Fibroblast of the conjunctiva (primary cell): ENCODE results near the gene CIITA.
"Not testable (repeated sequence)": the region's sequence is repeated elsewhere in the genome, so short reads cannot be mapped to it uniquely, and the experiment has no call there.

Experiments used
- DNase-seq: peaks from one replicate; pipeline ENCODE4 v3.0.0-alpha.2; 2010; ENCODE audit warnings: low read depth

Gene CIITA

GRCh38 chr16:10959161-10959560, 82.2 kb downstream of the CIITA start:
- no peak for DNase-seq

- DNase-seq: no peak
Observed at GRCh38 chr16:10961231-10961630, 84.2 kb downstream of the CIITA start.

- peak; percentile 53 for DNase-seq
Observed at GRCh38 chr16:10964039-10964890, 87.3 kb downstream of the CIITA start.

GRCh38 chr16:10964891-10965326, 87.9 kb downstream of the CIITA start:
- no peak for DNase-seq

GRCh38 chr16:10965440-10966061, 88.5 kb downstream of the CIITA start:
- DNase-seq: no peak

GRCh38 chr16:10966129-10966528, 89.1 kb downstream of the CIITA start:
- no peak for DNase-seq

- not testable (repeated sequence) for DNase-seq
Observed at GRCh38 chr16:10966559-10966958, 89.6 kb downstream of the CIITA start.

GRCh38 chr16:10967986-10968385, 91.0 kb downstream of the CIITA start:
- DNase-seq: no peak

GRCh38 chr16:10968498-10968897, 91.5 kb downstream of the CIITA start:
- no peak for DNase-seq

- no peak for DNase-seq
Observed at GRCh38 chr16:10969615-10970014, 92.6 kb downstream of the CIITA start.

- no peak for DNase-seq
Observed at GRCh38 chr16:10970065-10970464, 93.1 kb downstream of the CIITA start.

GRCh38 chr16:10971560-10971961, 94.6 kb downstream of the CIITA start:
- peak; percentile 93 for DNase-seq

- no peak for DNase-seq
Observed at GRCh38 chr16:10972108-10972818, 95.3 kb downstream of the CIITA start.

GRCh38 chr16:10972819-10973464, 95.9 kb downstream of the CIITA start:
- DNase-seq: no peak

GRCh38 chr16:10976634-10977033, 99.6 kb downstream of the CIITA start:
- no peak for DNase-seq

- DNase-seq: no peak
Observed at GRCh38 chr16:10978124-10978523, 101.1 kb downstream of the CIITA start.

- DNase-seq: no peak
Observed at GRCh38 chr16:10978871-10979446, 102.0 kb downstream of the CIITA start.

GRCh38 chr16:10979717-10980601, 103.0 kb downstream of the CIITA start:
- no peak for DNase-seq

- DNase-seq: no peak
Observed at GRCh38 chr16:10980813-10981212, 103.8 kb downstream of the CIITA start.

- no peak for DNase-seq
Observed at GRCh38 chr16:10981697-10982216, 104.8 kb downstream of the CIITA start.
